ENCODE data around the gene C5orf46.

C5orf46 gene

DNA sequence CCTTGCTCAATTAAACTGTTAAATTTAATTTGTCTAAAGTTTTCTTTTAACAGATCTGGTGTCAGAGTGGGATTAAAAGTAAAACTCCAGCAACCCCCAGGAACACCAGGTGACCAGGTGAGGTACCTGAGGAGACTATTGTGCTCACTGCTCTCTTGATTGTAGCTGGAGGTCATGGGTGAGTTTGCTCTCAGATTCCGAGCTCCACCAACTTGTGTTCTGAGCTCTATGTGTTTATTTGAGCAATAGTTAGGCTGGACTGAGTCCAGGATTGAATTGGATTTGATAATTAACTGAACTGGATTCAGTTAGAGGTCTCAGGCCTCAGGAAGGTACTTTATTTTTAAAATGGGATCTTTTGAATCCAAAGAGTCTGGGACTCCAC lies 45.7 kb downstream of the C5orf46 start:
- TF ChIP-seq, protein P1, sequence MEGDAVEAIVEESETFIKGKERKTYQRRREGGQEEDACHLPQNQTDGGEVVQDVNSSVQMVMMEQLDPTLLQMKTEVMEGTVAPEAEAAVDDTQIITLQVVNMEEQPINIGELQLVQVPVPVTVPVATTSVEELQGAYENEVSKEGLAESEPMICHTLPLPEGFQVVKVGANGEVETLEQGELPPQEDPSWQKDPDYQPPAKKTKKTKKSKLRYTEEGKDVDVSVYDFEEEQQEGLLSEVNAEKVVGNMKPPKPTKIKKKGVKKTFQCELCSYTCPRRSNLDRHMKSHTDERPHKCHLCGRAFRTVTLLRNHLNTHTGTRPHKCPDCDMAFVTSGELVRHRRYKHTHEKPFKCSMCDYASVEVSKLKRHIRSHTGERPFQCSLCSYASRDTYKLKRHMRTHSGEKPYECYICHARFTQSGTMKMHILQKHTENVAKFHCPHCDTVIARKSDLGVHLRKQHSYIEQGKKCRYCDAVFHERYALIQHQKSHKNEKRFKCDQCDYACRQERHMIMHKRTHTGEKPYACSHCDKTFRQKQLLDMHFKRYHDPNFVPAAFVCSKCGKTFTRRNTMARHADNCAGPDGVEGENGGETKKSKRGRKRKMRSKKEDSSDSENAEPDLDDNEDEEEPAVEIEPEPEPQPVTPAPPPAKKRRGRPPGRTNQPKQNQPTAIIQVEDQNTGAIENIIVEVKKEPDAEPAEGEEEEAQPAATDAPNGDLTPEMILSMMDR (IDR thresholded peaks at IDR 0.05; ENCODE audit: control insufficient read depth, insufficient read depth, low read depth, low read length, missing control alignments), result no peak
- no peak for DNase-seq (ENCODE audit: low read depth)
- H3K4me3 ChIP-seq (ENCODE audit: control insufficient read depth, low read depth, low read length), result no peak overlapping the region

DNA sequence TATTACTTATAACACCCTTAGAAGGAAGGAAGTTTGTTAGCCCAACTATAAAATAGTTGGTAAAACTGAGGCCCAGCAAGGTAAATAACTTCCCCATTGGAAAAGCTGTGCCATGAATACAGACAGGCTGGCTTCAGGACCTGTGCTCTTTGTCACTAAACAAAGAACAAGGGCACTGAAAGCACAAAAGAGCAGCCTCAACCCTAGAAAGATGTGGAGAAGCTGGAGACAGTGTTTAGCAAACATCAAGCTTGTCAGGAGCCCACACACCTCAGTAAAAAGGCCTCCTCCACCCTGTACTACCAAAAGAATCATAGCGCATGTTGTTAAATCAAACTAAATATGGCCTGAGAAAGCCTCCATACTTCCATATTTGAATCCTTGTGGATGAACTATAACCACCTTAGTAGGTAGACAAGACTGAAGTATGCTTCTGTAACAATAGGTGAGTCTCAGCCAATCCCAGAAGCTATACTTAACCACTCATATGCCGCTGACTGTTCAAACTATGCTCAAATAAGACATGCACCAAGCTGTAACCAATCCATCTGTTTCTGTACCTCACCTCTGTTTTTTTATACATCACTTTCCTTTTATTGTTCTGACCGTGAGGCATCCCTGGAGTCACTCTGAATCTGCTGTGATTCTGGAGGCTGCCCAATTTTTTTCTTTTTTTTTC lies 46.2 kb downstream of the C5orf46 start:
- TF ChIP-seq, protein P1 (IDR thresholded peaks at IDR 0.05; ENCODE audit: control insufficient read depth, insufficient read depth, low read depth, low read length, missing control alignments), result no peak

DNA sequence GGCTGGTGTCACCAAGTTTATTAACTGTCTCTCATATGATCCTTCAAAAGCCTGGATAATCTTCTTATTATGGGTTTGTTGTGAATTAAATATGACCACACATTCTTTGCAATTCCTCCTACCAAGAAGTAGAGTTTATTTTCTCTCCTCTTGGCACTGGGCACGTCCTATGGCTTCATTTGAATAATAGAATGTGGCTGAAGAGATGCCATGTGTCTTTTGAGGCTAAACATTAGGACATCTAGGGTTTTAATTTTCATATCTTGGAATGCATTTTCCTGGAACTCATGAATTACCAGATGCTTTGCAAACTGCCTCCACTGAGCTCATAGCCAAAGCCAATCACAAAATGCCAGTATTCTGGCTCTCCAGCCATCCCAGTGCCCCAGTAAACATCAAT lies 47.8 kb downstream of the C5orf46 start:
- no peak overlapping the region for H3K4me3 ChIP-seq (ENCODE audit: control insufficient read depth, low read depth, low read length)
- TF ChIP-seq, protein P1 (IDR thresholded peaks at IDR 0.05; ENCODE audit: control insufficient read depth, insufficient read depth, low read depth, low read length, missing control alignments), result no peak
- no peak for DNase-seq (ENCODE audit: low read depth)

More for the DNA sequence above, 46.2 kb downstream of the C5orf46 start:
- H3K4me3 ChIP-seq (ENCODE audit: control insufficient read depth, low read depth, low read length), result no peak overlapping the region
- no peak for DNase-seq (ENCODE audit: low read depth)

DNA sequence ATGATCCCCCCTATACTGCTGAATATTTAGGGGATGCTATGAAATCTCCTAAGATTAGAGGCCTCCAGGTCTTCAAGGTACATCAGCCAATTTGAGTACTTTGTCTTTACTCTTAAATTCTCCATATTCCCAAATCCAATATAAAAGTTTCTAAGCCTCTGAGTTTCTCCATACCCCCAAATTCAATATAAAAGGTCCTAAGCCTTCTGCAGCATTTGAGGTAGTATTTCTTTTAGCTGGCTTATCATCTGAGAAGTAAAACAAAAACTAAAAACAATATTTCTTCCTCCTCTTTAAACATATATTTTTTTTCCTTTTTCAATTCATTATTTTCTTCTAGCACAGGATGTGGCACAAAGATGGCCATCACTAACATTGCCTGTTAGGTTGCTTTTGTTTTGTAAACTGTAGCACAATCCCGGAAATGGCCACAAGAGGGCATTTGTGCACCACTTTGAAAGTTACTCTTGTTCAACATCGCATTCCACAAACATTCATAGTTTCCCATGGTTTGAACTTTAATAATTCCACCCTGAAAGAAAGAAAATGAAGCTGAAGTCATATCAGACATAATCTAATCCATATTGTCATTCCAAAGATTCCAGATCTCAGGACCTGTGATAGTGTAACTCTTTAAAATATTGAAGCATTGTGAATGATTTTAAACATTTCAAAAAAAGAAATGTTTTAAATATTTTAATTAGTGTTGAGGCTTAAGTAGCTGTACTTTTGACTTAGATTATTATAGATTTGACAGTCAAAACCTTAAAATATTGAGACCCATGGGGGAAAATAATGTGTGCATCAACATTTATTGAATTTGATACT lies 48.8 kb downstream of the C5orf46 start:
- no peak overlapping the region for H3K4me3 ChIP-seq (ENCODE audit: control insufficient read depth, low read depth, low read length)
- TF ChIP-seq, protein P1 (IDR thresholded peaks at IDR 0.05; ENCODE audit: control insufficient read depth, insufficient read depth, low read depth, low read length, missing control alignments), result peak; percentile 80
- DNase-seq (ENCODE audit: low read depth), result peak; percentile 29

DNA sequence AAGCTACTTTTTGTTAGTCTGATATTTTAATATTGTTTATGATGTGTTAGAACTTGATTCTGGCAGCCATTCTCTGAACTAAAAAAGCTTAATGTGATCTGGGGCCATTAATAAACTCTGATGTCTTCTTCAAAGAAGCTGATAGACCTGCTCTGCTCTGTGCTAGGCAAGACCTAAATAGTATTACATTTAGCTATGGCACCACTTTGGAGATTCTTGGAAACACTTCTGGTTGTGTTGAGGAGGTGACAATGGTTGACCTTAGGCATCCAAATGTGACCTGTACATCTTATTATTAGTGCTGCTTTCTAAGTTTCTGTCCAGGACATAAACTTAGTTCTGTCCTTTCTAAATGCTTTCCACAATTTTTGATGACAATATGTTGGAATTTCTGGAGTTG lies 49.5 kb downstream of the C5orf46 start:
- no peak overlapping the region for H3K4me3 ChIP-seq (ENCODE audit: control insufficient read depth, low read depth, low read length)
- DNase-seq (ENCODE audit: low read depth), result no peak
- TF ChIP-seq, protein P1 (IDR thresholded peaks at IDR 0.05; ENCODE audit: control insufficient read depth, insufficient read depth, low read depth, low read length, missing control alignments), result no peak

DNA sequence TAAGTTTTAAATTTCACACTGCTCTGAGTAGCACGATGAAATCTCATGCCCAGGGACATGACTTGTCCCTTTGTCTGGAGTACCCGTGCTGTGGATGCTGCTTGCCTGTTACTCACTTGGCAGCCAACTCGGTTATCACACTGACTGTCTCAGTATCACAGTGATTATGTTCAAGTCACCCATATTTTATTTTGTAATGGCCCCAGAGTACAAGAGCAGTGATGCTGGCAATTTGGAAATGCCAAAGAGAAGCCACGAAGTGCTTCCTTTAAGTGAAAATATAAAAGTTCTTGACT lies 50.6 kb downstream of the C5orf46 start:
- no peak overlapping the region for H3K4me3 ChIP-seq (ENCODE audit: control insufficient read depth, low read depth, low read length)
- DNase-seq (ENCODE audit: low read depth), result no peak
- TF ChIP-seq, protein P1 (IDR thresholded peaks at IDR 0.05; ENCODE audit: control insufficient read depth, insufficient read depth, low read depth, low read length, missing control alignments), result no peak
